ENCODE measurements around the gene TEP1. TPM values are rescaled to one million over a fixed set of nuclear protein-coding genes. Genes with fewer than 3 reads are reported as not detected.

Gene TEP1
- total RNA-seq, 4 donors from 2014 or later: 22.9 to 38.8 (median 27.8) TPM

DNA sequence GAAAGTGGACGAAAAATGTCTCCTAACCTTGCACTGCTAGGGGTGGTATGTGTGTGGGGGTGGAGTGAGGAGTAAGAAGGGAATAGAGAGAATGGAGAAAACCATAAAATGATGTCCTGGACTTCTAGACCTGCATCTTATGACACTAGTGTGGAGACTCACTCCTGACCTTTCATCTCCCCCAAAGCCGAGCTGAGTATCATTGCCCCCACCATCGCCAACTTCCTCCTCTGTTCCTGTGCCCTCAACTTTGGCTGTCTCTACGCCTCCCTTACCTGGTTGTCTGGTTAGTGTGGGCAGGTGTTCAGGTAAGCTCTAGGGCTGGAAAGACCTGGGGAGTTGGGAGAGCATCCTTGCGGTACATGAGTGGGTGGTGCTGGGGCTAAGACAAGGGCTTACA is 27.2 kb upstream of the TEP1 start:
- ATAC-seq (ENCODE audit: low FRiP score): no peak
- TF ChIP-seq, protein P1, sequence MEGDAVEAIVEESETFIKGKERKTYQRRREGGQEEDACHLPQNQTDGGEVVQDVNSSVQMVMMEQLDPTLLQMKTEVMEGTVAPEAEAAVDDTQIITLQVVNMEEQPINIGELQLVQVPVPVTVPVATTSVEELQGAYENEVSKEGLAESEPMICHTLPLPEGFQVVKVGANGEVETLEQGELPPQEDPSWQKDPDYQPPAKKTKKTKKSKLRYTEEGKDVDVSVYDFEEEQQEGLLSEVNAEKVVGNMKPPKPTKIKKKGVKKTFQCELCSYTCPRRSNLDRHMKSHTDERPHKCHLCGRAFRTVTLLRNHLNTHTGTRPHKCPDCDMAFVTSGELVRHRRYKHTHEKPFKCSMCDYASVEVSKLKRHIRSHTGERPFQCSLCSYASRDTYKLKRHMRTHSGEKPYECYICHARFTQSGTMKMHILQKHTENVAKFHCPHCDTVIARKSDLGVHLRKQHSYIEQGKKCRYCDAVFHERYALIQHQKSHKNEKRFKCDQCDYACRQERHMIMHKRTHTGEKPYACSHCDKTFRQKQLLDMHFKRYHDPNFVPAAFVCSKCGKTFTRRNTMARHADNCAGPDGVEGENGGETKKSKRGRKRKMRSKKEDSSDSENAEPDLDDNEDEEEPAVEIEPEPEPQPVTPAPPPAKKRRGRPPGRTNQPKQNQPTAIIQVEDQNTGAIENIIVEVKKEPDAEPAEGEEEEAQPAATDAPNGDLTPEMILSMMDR (IDR thresholded peaks at IDR 0.05): no peak
- no peak for DNase-seq (ENCODE audit: low spot score)

DNA sequence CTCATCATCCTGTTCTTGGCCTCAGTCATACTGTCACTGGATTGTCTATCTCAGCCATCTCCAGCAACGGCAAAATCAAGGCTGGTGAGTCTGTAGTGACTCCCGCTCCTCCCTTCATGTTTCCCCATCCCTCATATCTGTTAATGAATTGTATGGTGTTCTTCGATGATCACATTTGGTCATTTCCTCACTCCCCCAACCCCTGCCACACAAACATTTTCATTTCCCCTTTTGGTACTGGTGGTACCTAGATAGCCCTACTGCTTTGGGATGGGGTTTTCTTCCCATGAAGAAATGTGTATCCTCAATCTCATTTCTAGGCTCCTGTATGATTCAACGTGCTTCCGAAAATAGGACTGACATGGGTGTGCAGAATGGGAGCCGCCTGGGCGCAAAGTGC is 25.4 kb upstream of the TEP1 start:
- no peak for DNase-seq (ENCODE audit: low spot score)
- TF ChIP-seq, protein P1 (IDR thresholded peaks at IDR 0.05): no peak
- ATAC-seq (ENCODE audit: low FRiP score): no peak

DNA sequence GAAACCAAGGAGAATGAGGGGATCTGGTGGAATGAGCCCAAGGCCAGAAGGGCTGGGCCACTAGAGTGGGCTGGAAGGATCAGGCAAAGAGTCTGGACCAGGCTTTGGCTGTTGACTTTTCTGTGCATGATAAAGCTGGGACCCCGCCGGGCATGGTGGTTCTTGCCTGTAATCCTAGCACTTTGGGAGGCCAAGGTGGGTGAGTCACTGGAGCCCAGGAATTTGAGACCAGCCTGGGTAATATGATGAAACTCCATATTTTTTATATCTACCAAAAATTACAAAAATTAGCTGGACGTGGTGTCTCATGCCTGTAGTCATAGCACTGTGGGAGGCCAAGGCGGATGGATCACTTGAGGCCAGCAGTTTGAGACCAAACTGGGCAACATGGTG is 23.1 kb upstream of the TEP1 start:
- TF ChIP-seq, protein P1 (IDR thresholded peaks at IDR 0.05): no peak
- no peak for ATAC-seq (ENCODE audit: low FRiP score)
- no peak for DNase-seq (ENCODE audit: low spot score)

DNA sequence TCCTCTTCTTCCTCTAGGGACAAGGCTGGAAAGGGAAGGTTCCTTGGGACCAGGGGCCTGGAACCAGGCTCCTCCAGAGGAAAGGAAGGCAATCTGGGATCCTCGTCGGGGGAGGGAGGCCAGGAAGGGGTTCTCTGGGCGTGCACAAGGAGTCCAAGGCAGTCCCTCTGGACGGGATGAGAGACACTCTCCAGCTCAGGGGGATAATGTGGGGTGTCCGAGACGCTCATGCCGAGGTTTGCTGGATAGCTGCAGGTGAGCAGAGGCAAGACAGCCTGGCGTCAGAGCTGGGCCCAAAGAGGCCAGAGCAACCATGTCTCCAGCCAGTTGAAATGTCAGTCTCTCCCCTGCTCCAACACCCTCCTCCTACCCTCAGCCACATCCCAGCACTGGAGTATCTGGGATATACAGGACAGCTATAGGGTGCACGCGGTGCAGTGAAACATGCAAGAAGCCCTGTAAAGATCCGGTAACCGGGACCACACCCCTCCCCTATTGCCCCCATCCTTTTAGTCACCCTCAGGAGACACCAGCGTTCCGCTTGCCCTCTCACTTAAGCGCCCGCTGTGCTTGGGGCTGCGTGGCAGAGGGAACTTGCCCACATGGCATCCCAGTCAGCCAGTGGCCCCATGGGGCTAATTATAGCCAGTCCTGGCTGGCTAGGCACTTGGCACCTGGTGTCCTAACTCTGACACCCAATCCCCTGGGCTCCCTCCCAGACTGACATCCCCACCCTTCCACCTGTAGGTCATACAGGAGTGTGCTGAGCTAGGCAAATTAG is 22.5 kb upstream of the TEP1 start, which contains the start of gene KLHL33:
KLHL33 (minus strand) TSS at position 585 of the 781 bp plus-strand sequence; CDS start at position 230, 355 bp downstream.
- DNase-seq (ENCODE audit: low spot score) (no peak), ATAC-seq (ENCODE audit: low FRiP score) (no peak)
- TF ChIP-seq, protein P1 (IDR thresholded peaks at IDR 0.05): no peak

DNA sequence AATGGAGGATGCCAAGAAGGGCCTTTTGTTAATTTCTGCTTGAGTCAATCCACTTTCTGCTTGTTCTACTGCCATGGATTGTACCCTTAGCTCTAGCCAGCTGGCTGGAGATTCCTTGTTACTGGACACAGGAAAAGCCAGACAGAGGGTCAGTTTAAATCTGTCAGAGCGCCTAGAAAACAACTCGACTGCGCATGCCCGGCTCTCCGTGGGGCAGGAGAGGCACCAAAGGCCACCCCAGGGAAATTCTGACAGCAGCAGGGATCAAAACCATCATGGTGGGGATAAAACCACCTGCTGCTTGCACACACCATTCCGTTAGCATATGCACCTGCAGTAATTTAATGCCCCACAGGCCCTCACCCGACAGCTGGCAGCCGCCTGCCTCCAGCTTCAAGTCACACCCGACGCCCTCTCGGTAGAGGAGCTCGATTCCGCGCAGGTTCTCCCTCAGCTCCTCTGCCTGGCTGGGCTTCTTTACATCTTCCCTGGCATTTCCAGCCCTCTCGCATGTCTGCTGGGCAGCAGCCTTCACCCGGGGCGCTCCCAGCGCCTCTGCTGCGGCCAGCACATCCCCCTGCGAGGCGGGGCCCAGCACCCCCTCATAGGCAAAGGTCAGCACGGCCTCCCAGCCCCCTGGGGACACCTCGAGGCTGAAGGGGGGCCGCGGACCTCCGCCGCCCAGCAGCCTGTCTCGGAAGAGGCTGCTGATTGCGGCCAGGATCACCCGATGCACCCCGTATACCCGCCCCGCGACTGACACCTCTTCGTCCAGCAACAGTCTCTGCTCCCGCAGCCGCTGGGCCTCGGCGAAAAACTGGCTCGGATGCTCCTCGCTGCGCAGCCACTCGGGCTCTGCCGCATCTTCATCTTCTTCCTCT is 21.6 kb upstream of the TEP1 start:
- no peak for ATAC-seq (ENCODE audit: low FRiP score)
- no peak for DNase-seq (ENCODE audit: low spot score)
- TF ChIP-seq, protein P1 (IDR thresholded peaks at IDR 0.05): no peak

DNA sequence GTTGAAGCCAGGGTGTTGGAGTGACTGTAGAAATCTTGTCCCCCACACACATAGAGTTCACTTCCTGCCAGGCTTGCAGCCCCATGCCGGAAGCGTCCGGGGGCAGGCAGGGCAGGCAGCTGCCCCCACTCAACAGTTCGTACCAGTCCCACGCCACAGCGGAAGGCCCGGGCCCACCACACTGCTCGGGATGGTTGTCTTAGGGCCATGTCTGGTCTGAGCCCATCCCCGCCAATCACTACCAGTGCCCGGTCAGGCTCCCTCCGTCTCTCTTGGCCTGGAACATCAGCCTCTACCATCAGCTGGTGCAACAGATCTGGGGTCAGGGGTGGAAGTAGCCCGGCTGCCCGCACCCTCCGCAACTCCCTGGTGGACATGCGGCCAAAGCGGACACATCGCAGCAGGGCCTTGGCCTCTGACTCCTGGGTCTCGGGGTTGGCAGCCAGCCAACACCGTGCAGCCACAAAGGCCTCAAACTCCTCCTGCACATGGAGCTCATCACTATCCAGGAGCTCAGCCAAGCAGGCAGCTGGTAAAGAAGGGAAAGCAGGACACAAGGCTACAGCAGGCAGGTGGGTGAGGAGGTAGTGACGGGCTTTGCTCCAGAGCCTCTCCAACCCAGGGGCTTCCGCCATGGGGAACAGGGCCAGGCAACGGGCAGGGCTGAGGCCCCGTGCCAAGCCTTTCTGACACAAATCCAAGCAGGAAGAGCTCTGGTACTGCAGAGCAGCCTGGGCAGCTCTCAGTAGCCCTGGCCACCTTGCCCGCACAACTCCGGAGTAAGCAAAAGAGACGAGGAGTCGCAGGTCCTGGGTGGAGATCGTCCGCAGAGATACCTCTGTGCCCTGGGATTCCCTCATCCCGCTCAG is 16.7 kb upstream of the TEP1 start:
- TF ChIP-seq, protein P1 (IDR thresholded peaks at IDR 0.05): no peak
- ATAC-seq (ENCODE audit: low FRiP score): no peak
- no peak for DNase-seq (ENCODE audit: low spot score)
